ENCODE measurements around the gene LAYN.

The LAYN gene

DNA sequence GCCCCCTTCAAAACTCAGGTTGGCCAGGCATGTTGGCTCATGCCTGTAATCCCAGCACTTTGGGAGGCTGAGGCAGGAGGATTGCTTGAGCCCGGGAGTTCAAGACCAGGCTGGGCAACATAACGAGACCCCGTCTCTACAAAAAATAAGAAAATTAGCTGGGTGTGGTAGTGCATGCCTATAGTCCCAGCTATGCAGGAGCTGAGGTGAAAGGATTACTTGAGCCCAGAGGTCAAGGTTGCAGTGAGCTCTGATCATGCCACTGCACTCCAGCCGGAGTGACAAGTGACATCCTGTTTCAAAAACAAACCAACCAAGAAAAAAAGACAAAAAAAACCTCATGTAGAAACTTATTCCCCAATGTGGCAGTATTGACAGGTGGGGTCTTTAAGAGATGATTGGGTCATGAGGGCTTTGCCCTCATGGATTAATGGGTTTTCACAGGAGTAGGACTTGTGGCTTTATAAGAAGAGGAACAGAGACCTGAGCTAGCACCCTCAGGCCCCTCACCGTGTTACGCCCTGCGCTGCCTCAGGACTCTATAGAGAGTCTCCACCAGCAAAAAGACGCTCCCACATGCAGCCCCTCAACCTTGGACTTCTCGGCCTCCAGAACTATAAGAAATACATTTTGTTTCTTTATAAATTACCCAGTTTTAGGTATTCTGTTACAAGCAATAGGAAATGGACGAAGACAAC lies 22.3 kb downstream of the LAYN start:
- DNase-seq, result no peak

DNA sequence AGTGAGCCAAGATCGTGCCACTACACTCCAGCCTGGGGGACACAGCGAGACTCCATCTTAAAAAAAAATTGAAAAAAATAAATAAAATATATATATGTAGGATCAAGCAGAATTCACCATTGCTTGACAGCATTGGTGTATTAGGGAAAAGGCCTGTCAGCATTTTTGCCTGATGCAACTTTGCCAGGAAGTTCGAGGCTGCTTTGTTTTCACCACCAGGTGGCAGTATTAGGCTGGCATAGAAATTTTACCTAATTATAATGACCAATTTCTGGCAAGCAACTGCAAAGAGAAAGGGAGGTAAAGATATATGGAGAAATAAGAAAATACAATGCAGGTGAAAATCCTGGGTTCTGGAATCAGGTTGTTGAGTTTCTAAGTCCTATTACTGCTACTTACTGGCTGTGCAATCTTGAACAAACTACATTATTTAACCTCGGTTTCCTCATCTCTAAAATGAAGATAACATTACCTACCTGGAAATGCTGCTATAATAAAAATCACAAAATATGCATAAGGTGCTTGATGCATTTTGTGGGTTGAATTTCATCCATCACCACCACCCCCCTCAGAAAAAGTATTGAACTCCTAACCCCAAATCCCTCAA lies 24.7 kb downstream of the LAYN start:
- DNase-seq, result peak; percentile 41

DNA sequence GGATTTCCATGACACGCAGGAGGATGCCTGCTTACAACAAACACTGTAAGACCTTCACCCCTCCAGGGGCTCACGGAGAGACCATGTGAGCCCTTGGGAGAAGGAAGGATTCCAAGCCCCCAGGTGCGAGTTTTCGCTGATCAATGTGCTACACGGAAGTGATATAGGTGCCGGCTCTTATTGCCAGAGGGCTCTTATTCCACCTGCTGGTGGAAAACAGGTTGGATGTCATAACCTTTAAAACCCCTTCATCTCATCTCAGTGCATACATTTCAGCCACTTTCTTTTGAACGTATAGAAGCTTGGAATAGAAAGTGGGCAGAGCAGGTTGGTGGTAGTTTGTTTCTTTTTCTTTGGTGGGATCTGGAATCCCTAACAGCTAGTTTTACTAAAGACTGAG lies 25.8 kb downstream of the LAYN start:
- DNase-seq, result no peak

DNA sequence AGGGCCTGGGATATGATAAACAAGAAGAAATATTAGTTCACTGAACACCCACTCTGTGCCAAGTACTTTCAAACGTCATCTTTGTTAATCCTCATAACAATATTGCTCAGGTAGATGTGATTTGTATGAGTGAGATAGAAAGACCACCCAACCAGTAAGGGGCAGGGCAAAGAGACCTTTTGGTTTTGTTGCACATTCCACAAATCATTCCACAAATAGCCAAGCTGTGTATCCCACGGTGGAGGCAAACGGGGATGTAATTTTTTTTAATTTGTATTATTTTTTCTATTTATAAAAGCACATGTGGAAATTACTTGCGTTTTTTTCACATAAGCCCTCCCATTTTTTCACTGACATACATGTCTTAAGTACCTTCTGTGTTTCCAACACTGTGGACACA lies 29.0 kb downstream of the LAYN start:
- no peak for DNase-seq

DNA sequence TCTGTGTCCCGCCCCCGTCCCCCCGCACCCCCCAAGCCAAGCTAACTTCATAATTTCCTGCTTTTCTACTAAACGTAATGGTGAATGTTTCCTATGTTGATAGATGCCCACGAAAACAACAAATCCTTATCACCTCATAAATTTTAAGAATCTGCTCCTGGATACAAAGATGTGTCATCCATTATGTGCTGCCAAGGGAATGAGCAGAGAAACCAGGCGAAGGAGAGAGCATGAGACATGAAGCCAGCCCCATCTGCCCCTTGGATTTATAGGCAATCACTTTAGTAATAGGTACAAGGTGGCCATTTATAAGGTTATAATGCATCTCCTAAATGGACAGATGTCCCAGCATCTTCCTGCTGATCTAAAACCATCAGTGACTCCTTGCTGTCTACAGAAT lies 30.3 kb downstream of the LAYN start:
- no peak for DNase-seq

DNA sequence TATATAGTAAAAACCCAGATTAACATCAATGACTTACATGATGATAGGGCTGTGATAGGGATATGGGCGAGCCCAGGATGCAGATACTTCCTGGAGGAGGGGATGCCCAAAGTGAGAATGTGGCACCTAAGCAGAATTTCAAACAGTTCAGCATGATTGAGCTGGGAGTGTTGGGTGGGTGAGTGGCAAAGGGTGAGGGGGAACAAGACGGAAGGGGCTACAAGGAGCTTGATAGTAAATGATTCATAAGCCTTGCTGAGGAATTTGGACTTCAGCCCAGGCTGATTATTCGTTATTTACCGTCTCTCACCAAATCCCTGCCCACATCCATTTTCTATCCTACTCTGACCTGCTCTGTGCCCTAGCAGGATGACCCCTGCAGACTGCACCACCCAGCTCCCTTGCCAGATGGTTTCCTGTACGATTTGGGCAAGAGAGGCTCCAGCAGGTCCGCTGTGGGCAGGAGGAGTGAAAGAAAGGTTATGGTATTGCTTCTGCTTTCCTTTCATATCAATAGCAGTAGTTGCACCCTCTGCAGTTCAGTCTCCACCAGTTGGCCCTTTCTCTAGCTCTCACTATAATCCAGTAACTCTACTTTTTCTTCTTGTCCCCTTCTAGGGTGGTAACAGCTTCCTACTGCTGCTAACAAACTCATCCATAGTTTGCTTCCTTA lies 31.4 kb downstream of the LAYN start:
- no peak for DNase-seq

DNA sequence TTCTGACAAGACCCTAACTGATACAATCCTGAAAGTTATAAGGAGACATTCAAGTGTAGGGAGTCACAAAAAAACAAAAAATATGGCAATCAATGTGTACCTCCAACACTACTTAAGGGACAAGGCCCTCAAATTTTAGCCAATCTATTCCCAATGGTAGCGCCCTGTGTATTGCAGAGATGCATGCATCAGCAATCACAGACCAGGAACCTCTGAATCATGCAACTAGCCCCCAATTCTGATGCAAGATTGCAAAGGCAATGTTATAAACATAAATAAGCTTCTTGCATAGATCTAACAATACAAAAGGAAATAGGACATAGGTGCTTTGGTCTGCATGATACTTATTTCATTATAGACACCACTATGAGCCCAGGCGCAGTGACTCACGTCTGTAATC lies 32.1 kb downstream of the LAYN start:
- no peak for DNase-seq

DNA sequence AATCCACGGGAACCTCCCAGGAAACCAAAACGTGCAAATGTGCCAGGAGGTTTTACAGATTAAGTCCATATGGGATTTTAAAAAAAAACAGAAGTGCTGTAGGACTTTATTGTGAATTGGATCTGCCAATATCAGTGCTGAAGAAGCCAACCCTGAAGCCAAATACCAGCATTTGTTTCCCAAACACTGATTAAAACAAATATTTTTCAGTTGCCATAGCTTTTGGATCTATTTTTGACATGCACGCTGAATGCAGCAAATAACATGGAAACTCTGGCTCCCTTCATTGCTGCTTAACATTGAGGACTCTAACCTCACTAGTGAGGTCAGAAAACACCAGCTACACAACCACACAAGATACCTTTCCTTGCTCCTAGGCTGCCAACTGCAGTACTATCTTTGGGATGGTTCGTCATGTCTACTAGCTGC lies 33.3 kb downstream of the LAYN start:
- no peak for DNase-seq

DNA sequence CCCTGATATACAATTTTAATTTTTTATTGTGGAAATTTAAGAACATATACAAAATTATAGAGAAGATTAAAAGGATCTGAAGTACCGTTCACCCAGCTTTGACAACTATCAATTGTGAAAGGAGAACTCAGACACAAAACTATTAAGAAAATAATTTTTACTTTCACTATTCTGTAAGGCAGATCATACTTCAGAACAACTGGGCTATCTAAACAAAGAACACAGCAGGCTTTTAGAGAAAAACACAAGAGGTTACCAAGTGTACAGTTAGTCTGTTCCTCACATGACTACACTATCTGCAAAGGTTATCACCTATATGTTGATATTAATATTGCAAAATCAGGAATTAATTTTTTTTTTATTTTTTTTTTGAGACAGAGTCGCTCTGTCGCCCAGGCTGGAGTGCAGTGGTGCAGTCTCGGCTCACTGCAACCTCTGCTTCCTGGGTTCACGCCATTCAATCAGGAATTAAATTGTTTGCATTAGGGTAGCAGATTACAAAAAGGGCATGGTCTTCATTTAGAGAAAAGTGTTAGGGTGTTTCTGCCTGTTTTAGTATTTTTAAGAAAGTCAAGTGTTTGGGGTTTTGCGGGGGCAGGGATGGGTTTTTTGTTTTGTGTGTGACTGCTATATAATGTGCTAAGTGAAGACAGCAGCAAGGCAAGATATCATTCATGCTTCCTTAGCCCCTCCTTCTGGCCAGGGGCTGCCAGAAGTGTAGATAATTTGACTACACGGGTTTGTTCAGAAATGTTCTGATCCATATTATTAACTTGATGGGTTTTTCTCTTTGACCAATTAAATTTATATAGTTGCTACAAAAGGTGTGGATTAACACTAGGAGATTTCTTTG lies 34.1 kb downstream of the LAYN start:
- no peak for DNase-seq

DNA sequence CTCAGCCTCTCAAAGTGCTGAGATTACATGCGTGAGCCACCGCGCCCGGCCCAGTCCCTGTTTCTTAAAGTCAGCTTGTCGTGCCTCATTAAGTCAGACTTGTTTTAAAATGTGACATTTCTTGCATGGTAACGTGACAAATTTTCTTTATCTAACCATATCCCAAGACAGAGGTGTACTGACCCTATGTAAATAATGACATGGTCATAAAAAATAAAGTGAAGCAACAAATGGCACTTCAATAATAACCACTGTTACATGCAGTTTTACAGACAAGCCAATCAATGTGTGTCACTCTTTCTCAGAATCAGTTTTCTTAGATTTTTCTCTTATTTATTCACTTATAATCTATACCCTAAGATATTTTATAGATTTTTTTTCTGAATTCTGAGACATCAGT lies 35.2 kb downstream of the LAYN start:
- DNase-seq, result no peak

DNA sequence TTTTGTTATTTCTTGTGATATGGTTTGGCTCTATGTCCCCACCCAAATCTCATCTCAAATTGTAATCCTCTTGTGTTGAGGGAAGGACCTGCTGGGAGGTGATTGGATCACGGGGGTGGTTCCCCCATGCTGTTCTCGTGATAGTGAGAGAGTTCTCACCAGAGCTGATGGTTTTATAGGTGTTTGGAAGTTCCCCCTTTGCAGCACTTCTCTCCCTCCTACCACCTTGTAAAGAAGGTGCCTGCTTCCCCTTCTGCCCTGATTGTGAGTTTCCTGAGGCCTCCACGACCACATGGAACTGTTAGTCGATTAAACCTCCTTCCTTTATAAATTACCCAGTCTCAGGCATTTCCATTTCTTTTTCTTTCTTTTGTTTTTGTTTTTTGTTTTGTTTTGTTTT lies 37.3 kb downstream of the LAYN start:
- DNase-seq, result no peak

DNA sequence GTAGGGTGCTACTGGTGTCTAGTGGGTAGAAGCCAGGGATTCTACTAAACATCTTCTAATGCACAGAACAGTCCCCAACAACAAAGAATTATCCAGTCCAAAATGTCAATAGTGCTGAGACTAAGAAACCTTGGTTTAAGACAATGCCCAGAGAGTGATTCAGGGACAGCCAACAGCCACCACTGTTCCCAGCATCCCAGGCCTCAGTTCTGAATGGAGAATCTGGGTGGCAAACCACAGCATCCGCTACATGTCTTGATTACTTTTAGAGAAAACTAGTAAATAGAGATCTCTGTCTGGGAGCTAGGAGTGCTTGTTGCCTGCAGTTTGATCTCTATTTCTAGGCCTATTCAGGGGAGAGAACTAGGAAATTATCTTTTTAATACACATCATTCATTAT lies 40.8 kb downstream of the LAYN start:
- no peak for DNase-seq

DNA sequence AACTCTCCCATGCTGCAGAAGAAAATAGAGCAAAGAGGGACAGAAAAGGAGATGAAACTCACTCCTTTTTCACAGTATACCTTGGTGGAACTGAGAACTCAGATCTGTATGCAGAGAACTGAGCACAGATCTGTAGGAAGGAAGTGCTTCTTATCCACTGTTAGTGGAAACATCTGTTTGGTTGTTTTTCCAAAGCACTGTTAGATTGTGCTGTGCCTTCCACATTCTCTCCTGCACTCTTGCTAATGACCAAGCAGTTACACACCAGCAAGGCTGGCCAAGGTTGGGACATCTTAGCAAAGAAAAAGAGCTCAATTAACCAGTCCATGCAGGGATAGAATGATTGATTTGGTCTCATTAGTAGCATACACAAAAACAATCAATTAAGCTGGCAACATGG lies 41.6 kb downstream of the LAYN start:
- no peak for DNase-seq

DNA sequence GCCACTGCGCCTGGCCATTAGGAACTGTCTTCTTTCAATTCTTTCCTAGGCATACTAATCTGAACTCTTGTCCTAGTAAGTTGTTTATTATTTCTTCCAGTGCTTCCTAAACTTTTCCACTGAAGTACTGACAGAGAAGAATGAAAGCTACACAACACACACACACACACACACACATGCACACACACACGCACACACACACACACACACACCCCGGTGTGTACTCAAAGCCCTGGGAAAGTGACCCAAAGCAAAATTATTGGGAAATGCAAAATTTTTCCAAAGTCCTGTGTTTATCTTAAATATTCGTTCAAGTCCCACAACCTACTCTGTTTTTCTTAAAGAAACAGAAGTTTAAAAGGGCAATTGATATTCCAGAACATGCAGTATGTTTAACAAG lies 42.4 kb downstream of the LAYN start:
- no peak for DNase-seq

DNA sequence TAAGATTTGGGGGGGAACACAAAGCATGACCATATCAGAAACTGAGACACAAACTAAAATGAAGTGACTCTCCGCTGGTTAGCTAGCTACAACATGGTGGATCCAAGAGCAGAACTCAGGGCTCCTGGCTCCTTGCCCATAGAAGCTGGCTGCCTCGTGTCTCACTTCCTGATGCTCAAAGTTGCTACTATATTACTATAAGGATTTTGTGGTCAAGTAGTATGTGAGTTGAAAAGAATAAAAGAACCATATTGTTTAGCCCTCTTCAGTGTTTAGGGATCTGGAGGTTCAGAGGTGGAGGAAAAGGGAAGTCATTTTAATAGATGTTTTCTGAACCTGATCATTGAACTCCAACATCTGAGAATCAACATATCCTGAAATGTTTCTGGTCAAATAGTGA lies 44.9 kb downstream of the LAYN start:
- DNase-seq, result no peak

DNA sequence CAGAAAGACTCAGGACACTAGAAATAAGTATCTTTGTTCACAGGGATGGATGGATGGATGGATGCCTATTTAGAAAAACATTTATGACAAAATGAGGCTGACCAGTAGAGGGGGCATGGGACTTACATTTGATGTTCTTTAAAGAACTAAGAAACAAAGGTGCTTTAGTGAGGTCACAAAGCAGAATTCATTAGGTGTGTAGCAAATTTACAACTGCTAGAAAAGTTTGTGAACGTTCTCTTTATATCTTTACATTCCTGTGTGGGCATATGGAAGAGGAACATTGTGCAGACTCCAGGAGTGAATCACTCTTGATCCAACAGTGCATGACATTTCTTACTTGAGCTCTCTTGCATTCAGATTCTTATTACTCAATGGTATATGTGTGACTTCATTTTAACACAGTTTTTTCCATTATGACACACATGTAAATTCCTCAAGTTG lies 45.9 kb downstream of the LAYN start:
- peak; percentile 19 for DNase-seq

DNA sequence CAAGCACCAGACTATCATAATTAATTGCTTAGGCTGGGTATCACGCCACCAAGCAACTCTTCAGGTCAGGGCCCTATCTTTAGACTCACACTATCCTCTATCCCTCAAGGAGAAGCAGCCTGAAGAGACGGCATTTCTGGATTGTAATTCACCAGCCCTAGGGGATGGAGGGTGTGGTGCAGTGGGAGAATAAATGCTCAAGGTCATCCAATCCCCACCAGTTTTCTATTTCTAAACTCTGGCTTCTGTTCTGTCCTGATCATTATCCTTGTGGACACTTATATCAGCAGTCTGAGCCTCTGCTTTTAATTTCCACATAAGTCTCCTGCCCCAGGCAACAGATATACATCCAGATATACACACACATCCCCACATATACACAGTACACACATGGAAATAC lies 48.6 kb downstream of the LAYN start:
- no peak for DNase-seq

DNA sequence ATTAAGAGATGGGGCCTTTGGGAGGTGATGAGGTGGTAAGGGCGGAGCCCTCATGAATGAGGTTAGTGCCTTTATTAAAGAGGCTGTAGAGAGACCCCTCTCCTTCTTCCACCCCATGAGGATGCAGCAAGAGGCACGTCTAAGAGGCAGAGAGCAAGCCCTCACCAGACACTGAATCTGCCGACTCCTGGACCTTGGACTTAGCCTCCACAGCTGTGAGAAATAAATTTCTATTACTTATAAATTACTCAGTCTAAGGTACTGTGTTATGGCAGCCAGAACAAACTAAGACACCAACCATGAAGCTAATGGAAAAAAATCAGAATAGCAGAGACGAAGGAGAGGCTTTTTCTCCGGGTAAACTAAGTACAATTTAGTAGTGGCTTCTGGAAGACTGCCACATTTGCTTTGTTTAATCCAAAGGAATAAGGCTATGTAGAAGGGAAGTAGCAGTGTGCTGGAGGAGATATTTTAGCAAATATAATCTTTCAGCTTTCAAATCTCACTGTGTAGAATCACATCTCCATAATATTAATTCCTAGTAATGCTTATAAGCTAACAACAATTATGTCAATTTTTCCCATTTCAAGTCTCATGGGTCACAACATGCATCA lies 49.5 kb downstream of the LAYN start:
- no peak for DNase-seq

DNA sequence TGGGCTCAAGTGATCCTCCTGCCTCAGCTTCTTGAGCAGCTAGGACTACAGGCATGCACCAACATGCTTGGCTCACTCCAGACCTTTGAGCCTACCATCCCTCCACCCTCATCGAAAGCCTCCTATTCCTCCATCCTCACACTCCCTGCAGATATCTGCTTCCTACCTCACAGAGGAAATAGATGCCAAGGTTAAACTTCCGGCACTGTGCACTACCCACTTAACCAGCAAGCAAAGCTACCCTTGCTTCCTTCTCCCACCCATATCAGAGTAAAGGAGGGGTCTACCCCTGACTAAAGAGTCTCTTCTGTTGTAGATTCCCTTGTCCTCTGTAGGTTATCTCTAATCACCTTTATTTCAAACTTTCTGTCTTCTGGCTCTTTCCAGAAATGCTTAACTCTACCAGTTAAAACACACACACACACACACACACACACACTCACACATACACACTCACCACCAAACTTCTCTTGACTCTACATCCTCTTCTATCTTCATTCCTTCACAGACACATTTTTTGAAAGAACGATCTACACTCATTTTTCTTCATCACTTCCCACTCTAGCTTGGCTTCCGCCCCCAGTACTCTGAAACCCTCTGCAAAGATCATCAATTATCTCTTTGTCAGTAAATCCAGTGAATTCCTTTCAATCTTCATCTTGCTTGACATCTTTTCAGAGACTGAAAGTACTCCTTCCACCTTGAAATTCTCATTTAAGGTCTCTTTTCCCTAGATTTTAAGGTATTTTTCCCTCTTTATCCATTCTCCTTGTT lies 50.9 kb downstream of the LAYN start:
- no peak for DNase-seq

DNA sequence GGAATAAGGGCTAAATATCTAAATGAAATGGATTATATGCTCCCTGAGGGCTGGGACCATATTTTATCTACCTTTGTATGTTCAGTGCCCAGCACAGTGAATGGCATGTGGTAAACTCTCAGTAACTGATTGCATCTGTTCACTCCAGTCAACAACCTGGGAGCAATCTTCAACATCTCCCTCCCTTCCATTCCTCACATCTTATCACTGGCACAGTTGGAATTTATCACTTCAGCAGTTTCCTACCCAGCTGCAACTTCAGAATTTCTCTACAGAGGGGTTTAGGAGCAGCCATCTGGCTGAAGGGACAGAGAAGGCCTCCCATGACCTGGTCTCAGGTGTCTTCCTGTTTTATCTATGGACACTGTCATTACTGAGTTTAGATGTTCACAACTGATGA lies 52.0 kb downstream of the LAYN start:
- DNase-seq, result no peak

DNA sequence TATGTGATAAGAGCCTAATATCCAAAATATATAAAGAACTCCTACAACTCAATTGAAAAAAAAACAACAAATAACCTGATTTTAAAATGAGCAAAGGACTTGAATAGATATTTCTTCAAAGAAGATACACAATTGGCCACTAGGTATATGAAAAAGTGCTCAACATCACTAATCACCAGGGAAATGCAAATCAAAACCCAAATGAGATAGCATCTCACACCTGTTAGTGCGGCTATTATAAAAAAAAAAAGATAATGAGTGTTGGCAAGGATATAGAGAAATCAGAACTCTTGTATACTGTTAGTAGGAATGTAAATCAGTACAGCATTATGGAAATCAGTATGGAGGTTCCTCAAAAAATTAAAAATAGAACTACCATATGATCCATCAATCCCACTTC lies 55.8 kb downstream of the LAYN start:
- no peak for DNase-seq

DNA sequence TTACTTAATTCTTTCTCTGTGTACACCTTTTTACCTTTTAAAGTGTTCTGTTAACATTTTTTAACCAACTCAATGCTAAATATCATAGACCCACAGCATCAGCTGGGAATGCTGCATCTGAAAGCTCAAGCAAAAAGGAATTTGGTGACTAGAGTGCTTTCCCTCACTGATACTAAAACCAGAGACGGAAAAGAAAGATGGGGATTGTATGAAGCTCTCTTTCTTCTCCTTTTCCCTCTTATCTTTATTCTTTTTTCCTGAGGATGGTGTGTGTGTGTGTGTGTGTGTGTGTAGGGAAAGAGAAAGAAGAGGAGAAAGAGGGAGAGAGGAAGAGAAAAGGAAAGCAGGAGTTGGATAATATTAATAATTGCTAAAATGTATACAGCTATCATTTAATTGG lies 57.6 kb downstream of the LAYN start:
- no peak for DNase-seq

All from effector CD8-positive, alpha-beta T cell (primary cell).